Hematopoietic multipotent progenitor cell treated with erythropoietin and hydrocortisone succinate and interleukin-3 and kit ligand, for 17 days (in vitro differentiated cells): Measurements from ENCODE around the gene LINC00237.

Experiments
- DNase-seq: peaks from one replicate; pipeline ENCODE4 v3.0.0-alpha.2; 2015; ENCODE audit warnings: low spot score

The LINC00237 gene

DNA sequence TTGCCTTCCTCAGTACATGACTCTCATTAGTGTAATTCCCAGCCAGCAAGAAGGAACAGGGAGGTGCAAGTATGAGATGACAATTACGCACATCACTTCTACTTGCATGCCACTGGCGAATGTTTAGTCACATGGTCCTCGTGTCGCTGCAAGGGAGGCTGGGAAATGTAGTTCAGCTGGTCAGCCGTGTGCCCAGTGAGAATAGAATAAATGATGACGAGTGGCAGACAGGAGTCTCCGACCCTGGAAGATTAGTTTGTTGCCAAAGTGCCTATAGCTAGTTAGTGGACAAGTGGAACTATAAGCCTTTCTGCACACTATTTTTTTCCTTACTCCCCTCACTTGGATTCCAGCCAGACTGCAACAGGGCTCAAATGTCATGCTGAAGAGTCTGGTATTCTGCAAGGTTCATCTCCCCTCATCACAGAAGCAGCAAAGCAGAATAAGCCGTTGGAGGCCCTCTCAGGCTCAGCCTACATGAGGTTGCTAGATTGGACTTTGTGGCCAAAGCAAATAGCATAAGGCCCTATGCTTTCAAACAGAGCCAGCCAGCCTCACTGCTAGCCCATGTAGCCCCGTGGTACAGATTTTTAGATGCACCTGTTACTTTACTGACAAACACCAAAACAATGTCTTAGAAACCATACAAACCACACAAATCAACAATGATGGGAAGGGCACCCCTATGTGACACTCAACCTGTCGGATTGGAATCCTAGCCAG, 9.7 kb downstream of the LINC00237 start:
- DNase-seq, result no peak

GRCh38 chr20:21092806-21093205, 13.4 kb downstream of the LINC00237 start:
- DNase-seq, result no peak

GRCh38 chr20:21090721-21091120, 15.4 kb downstream of the LINC00237 start:
- DNase-seq, result no peak

- DNase-seq, result no peak
Measured at GRCh38 chr20:21090111-21090618, 16.0 kb downstream of the LINC00237 start.

GRCh38 chr20:21089391-21089790, 16.8 kb downstream of the LINC00237 start:
- DNase-seq, result no peak

DNA sequence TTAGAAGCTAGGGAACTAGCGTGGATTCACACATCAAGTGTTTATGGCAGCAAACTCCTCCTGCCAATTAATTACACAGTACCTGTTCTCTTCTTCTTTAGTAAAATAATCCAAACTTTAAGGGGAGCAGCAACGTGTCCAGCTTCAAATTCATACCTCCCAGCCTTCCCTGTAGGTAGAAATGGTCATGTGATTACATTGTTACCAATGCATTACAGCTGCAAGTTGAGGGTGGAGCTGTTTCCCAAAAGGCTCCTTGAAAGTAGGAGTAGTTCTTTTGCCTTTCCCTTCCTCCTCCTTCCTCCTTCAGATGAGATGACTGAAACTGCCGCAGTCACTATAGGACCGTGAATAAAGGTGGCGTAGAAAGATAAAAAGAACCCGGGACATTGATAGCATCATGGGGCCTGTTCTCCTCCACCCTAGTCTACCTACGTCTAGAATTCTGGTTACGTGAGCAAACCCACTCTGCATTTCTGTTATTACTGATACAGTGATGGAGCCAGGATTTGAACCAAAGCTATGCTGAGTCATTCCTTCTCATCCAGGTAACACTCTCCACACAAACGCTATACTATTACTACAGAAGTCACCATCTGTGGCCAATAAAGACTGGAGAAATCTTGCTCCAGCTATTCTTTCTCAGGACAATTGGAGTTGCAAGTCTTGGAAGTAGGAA, 18.2 kb downstream of the LINC00237 start:
- no peak for DNase-seq

DNA sequence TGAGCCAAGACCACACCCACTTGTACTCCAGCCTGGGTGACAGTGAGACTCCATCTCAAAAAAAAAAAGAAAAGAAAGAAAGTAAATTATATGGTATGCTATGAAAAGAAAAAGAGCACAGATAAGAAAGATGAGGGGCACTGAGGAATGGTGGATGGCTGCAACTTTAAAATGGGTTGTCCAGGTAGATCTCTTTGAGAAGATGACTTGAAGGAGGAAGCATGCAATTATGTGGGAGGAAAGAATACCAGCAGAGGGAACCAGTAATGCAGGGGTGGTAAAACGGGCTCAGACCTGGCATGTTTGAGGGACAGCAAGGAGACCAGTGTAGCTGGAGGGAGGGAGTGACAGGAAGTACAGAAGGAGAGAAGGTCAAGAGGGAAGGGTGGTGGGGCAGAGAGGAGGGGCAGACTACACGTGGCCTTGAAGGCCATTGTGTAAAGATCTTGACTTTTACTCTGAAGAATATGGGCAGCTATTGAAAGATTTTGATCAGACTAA, 22.3 kb downstream of the LINC00237 start:
- DNase-seq, result no peak

GRCh38 chr20:21082584-21082983, 23.6 kb downstream of the LINC00237 start:
- DNase-seq, result no peak

- DNase-seq, result no peak
Measured at GRCh38 chr20:21077809-21078345, 28.3 kb downstream of the LINC00237 start.

DNA sequence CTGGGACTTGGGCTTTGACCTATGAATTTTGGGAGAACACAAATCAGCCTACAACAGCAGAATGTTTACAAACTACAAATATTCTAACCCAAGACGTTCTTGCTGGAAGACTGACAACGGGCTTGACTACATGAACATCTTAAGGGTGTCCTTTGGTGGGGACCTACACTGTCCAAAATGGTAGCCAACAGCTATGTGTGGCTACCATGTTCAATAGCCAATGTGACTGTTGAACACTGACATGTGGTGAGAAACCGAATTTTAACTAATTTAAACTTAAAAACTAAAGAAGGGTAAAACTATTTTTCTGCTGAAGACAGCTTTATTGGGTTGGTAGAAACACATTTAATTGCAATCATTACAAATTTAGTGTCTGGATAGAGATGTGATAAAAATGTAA, 30.1 kb downstream of the LINC00237 start:
- no peak for DNase-seq

- DNase-seq, result no peak
Measured at GRCh38 chr20:21075471-21075870, 30.7 kb downstream of the LINC00237 start.

DNA sequence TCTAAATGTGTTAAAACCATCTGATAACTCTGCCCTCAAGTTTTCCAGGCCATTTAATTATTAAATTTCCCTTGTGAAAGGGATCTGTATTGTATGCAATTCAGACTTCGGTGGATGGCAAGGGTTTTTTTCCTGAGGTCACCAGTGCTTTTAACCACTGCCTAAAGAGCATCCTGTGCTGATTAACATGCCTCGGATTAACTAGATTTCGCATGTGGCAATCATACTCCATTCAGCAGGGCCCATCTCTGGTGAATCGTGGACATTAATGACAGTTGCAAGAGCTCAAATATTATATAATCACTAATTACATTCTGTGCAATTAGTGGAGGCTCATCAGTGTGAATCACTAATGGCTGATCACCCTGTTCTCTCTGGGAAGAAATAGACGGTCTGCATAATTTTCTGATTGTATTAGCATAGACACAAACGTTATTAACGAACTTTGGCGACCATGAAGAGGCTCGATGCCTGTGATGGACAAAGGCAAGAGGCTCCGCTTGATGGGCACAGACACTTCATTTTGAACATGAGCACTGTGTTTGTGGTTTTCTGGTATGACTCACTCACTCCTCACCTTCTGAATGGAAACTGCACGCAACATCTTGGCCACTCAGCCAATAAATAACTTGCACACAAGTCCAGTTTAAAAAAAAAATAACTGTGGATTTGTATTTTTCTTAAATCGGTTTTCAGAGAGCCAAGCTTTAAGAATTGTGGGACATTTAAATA, 31.4 kb downstream of the LINC00237 start:
- DNase-seq, result no peak

- DNase-seq, result no peak
Measured at GRCh38 chr20:21067255-21067654, 38.9 kb downstream of the LINC00237 start.

DNA sequence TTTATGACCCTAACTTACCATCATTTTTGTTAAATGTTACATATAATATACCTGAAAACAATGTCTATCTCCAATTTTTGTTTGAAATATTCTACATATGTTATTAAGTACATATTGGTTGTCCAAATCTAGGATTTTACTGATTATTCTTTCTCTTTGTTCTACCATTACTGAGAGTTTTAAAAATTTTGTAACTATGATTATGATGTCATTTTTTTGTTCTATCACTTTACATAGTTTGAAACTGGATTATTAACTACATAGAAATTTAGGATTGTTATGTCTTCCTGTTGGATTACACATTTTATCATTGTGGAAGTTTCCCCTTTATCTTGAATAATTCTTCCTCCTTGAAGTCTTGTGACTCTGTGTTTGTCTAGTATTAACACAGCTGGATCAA, 41.2 kb downstream of the LINC00237 start:
- no peak for DNase-seq

DNA sequence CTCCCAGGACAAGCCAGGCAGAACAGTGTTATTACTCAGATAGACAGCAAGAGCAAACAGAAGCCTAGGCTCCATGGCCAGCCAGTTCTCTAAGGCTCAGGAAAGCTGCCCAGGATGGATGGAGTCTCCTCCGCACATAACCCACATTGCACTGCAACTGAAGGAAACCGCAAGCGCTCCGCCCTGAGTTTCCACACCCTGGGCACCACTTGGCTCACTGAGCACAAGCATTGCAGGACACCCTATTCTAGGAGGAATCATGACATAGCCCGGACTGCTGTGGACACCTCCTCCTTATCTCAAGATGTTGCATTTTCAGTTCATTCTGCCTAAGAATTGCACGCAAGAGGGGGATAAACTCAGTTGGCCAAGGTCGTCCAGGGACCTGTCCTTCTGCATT, 42.9 kb downstream of the LINC00237 start:
- DNase-seq, result no peak

DNA sequence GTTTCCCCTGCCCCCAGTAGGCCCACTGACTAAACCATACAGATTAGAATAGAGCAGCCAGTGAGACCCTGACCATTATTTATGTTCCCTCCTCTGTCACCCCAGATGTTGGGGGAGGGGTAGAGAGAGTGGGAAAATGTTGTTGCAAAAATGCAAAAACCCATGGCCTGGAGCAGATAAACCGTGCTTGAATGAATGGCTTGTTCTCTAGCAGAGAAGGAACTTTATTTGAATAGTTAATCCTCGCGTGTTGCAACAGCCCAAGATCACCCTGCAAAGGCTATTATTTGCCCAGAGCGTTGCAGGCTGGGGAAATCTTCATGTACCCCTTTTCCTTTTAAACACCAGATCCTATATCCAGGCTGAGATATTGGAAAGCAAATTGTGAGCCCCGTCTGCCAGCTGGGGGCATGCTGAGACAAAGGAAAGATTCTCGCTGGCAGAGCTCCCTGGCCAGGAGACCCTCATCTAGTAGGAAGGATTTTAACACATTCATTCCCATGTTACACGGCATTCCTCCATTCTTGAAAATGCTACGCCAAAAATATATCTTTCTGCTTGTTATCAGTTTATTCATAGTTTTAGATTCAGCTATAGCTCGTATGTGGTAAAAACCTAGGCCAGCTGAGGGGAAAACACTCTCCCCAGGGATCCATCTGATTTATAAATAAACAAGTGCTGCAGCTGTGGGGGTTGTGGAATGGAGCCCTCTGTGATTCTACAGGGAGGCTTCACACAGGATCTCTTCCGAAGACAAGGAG, 53.0 kb downstream of the LINC00237 start:
- DNase-seq, result no peak

DNA sequence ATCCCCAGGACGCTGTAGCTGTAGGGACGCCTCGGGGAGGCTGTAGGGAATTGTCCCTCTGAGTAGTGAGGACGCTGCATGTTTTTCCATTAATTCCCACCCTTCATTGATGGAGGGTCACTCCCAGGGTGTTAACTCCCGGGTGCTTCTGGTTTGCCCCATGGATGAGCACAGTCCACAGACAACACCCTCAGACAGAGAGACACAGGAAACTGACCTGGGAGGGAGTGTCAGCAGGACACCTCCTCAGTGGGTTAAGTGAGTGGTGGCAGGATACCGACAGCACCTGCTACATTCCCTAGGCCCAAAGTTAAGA, 53.5 kb downstream of the LINC00237 start:
- no peak for DNase-seq

GRCh38 chr20:21052241-21052640, 53.9 kb downstream of the LINC00237 start:
- DNase-seq, result no peak

- DNase-seq, result no peak
Measured at GRCh38 chr20:21050710-21051109, 55.4 kb downstream of the LINC00237 start.

GRCh38 chr20:21049305-21049828, 56.8 kb downstream of the LINC00237 start:
- DNase-seq, result no peak

DNA sequence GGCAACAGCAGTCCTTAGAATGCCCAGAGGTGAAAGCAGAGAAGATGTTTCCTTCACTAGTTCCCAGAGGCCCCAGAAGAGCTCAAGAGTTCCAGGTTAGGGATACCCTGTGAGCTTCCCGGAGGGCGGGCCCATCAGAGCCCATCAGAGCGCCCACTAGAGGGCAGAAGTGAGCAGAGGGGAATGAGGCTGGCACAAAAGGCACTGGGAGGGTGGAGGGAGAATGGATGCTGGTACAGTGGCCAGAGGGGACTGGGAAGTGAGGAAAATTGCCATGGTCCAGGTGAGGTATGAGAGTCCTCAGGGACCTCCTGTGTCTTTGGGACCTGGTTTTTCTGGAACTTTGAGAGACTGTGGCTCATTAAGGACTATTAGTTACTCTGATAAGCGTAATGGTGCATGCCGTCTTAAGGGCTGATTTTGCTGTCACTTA, 57.3 kb downstream of the LINC00237 start:
- DNase-seq, result peak; percentile 48

DNA sequence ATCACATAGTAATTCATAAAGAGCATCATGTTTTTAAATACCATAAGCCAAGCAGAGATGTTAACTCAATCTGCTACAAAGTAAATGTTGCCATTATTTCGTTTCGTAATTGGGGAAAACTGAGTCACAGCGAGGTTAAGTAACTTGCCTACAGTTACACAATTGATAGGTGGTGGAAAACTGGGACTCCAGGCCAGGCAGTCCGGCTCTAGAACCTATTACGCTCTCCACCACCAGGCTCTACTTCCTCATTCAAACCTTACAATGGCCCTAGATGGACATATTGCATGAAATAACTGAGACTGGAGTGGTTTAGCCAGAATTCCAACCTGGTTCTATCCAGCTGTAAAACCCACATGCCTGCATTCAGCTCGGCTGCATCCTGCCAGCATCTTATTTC, 58.2 kb downstream of the LINC00237 start:
- DNase-seq, result no peak
